Stimulated activated CD4-positive, alpha-beta T cell treated with anti-CD3 and anti-CD28 coated beads, Interleukin-1b, Interleukin-23, amount 100 ng/mL, for 1 hour (primary cell): Measurements from ENCODE around the gene LRRC1.
"Not testable (repeated sequence)": the region's sequence is repeated elsewhere in the genome, so short reads cannot be mapped to it uniquely, and the experiment has no call there.

Experiments used
- DNase-seq, 2 donors: peaks; one replicate each; pipeline ENCODE4 v3.0.0-alpha.2; 2020; ENCODE audit warnings: low read depth in 2 of 2

The LRRC1 gene

GRCh38 chr6:53792973-53793317, 1.9 kb upstream of the LRRC1 start:
- DNase-seq: no peak

GRCh38 chr6:53793318-53794136, 1.3 kb upstream of the LRRC1 start:
- no peak for DNase-seq

GRCh38 chr6:53794137-53794719, 577 bp upstream of the LRRC1 start:
- DNase-seq: no peak

GRCh38 chr6:53795340-53795701, 516 bp downstream of the LRRC1 start:
- DNase-seq: no peak

GRCh38 chr6:53795702-53796450, 1.1 kb downstream of the LRRC1 start:
- no peak for DNase-seq

GRCh38 chr6:53796451-53796780, 1.6 kb downstream of the LRRC1 start:
- no peak for DNase-seq

GRCh38 chr6:53796791-53797190, 2.0 kb downstream of the LRRC1 start:
- DNase-seq: no peak

GRCh38 chr6:53797304-53797703, 2.5 kb downstream of the LRRC1 start:
- DNase-seq: no peak

- no peak for DNase-seq
Measured at GRCh38 chr6:53799340-53799739, 4.5 kb downstream of the LRRC1 start.

GRCh38 chr6:53801022-53801421, 6.2 kb downstream of the LRRC1 start:
- DNase-seq: no peak

GRCh38 chr6:53802582-53802981, 7.8 kb downstream of the LRRC1 start:
- no peak for DNase-seq

GRCh38 chr6:53803081-53803860, 8.5 kb downstream of the LRRC1 start:
- no peak for DNase-seq

GRCh38 chr6:53805016-53805415, 10.2 kb downstream of the LRRC1 start:
- DNase-seq: no peak

GRCh38 chr6:53805725-53806124, 10.9 kb downstream of the LRRC1 start:
- no peak for DNase-seq

GRCh38 chr6:53807606-53808005, 12.8 kb downstream of the LRRC1 start:
- DNase-seq: not testable (repeated sequence)

GRCh38 chr6:53808302-53808881, 13.6 kb downstream of the LRRC1 start:
- no peak for DNase-seq

GRCh38 chr6:53809691-53810090, 14.9 kb downstream of the LRRC1 start:
- DNase-seq: no peak

GRCh38 chr6:53811082-53811481, 16.3 kb downstream of the LRRC1 start:
- DNase-seq: no peak

- no peak for DNase-seq
Measured at GRCh38 chr6:53811746-53812145, 16.9 kb downstream of the LRRC1 start.

- no peak for DNase-seq
Measured at GRCh38 chr6:53813096-53813495, 18.3 kb downstream of the LRRC1 start.

GRCh38 chr6:53813801-53814200, 19.0 kb downstream of the LRRC1 start:
- DNase-seq: no peak

GRCh38 chr6:53814353-53814752, 19.5 kb downstream of the LRRC1 start:
- no peak for DNase-seq
